IMR-90 (cell line): ENCODE data around the gene SLAMF8. TPM values are rescaled to one million over a fixed set of nuclear protein-coding genes. Genes with fewer than 3 reads are reported as not detected.

Experiments used
- ATAC-seq: fragments of 200-7000 bp; cut with Tn5 transposase; 2 replicates; pipeline ENCODE4 v1.9.1; 2020; ENCODE audit warnings: low read depth, mild to moderate bottlenecking, moderate library complexity
- BruUV-seq: library from RNA; stranded (reverse); fragments of 400-500 nt; replicated peaks from 2 replicates; lab custom pipeline; 2021; lab: Mats Ljungman, UMichigan
- CTCF ChIA-PET: fragments of 300-600 bp; formaldehyde crosslinking; extraction: SDS; loops from one replicate; lab custom pipeline; 2021; ENCODE audit warnings: antibody characterized with exemption; lab: Yijun Ruan, JAX
- POLR2A ChIA-PET: fragments of 300-600 bp; sonication (Branson Sonifier 250); formaldehyde crosslinking; loops from one replicate; lab custom pipeline; 2022; ENCODE audit warnings: antibody characterized with exemption; ENCODE audit not compliant: unreplicated experiment; lab: Charles Lee
- DNase-seq: peaks from one replicate; pipeline ENCODE4 v3.0.0; 2013
- H2AFZ ChIP-seq: replicated peaks from 2 replicates; pipeline ENCODE3; 2013; ENCODE audit warnings: low read length, mild to moderate bottlenecking; ENCODE audit not compliant: poor library complexity
- H2AK5ac ChIP-seq: 2 replicates; pipeline ENCODE4 v1.6.1; 2013; ENCODE audit warnings: low read depth, low read length, inconsistent platforms
- H2AK9ac ChIP-seq: replicated peaks from 2 replicates; pipeline ENCODE3; 2013; ENCODE audit warnings: mild to moderate bottlenecking, low read depth, low read length, moderate library complexity; ENCODE audit not compliant: poor library complexity
- H2BK120ac ChIP-seq: 2 replicates; pipeline ENCODE4 v1.6.1; 2013; ENCODE audit warnings: low read depth, low read length, inconsistent platforms
- H2BK15ac ChIP-seq: 3 replicates; pipeline ENCODE4 v1.6.1; 2013; ENCODE audit warnings: low read depth, low read length, inconsistent platforms
- H2BK20ac ChIP-seq: 2 replicates; pipeline ENCODE4 v1.6.1; 2013; ENCODE audit warnings: low read depth, mild to moderate bottlenecking, inconsistent platforms, low read length, moderate library complexity
- H2BK5ac ChIP-seq: 2 replicates; pipeline ENCODE4 v1.6.1; 2013; ENCODE audit warnings: mild to moderate bottlenecking, low read depth, low read length, inconsistent platforms; ENCODE audit not compliant: poor library complexity, severe bottlenecking
- H3K14ac ChIP-seq: replicated peaks from 2 replicates; pipeline ENCODE4 v1.6.1; 2013; ENCODE audit warnings: low read depth, low read length, inconsistent platforms
- H3K18ac ChIP-seq: 2 replicates; pipeline ENCODE4 v1.6.1; 2013; ENCODE audit warnings: low read depth, low read length, control low read depth
- H3K23ac ChIP-seq: 2 replicates; pipeline ENCODE4 v1.6.1; 2013; ENCODE audit warnings: low read depth, low read length, inconsistent platforms
- H3K27ac ChIP-seq: 2 replicates; pipeline ENCODE4 v1.5.1; 2013; ENCODE audit warnings: mild to moderate bottlenecking, control low read depth, low read length; ENCODE audit not compliant: insufficient read depth
- H3K27me3 ChIP-seq: 2 replicates; pipeline ENCODE4 v1.6.1; 2013; ENCODE audit warnings: low read length; ENCODE audit not compliant: control insufficient read depth, insufficient read depth
- H3K36me3 ChIP-seq: 2 replicates; pipeline ENCODE4 v1.6.1; 2013; ENCODE audit warnings: low read length, mixed read lengths; ENCODE audit not compliant: control insufficient read depth, insufficient read depth
- H3K4ac ChIP-seq: 2 replicates; pipeline ENCODE4 v1.6.1; 2013; ENCODE audit warnings: low read depth, low read length, inconsistent platforms
- H3K4me1 ChIP-seq: 2 replicates; pipeline ENCODE4 v1.6.1; 2013; ENCODE audit warnings: low read length, mixed read lengths; ENCODE audit not compliant: control insufficient read depth, insufficient read depth
- H3K4me2 ChIP-seq: 2 replicates; pipeline ENCODE4 v1.6.1; 2013; ENCODE audit warnings: low read depth, mild to moderate bottlenecking, control low read depth, low read length, moderate library complexity
- H3K4me3 ChIP-seq: 2 replicates; pipeline ENCODE4 v1.5.1; 2013; ENCODE audit warnings: low read depth, mild to moderate bottlenecking, control low read depth, low read length, moderate library complexity; ENCODE audit not compliant: insufficient read depth
- H3K56ac ChIP-seq: 2 replicates; pipeline ENCODE4 v1.6.1; 2013; ENCODE audit warnings: low read length, inconsistent platforms; ENCODE audit not compliant: insufficient read depth; ENCODE audit errors: extremely low read depth
- H3K79me1 ChIP-seq, 2 experiments: 2 replicates each; pipeline ENCODE4 v1.6.1; 2013; ENCODE audit warnings: low read length in 2 of 2, inconsistent platforms in 1 of 2, low read depth in 1 of 2
- H3K9ac ChIP-seq: 2 replicates; pipeline ENCODE4 v1.6.1; 2013; ENCODE audit warnings: low read depth, low read length, control low read depth
- H3K9me1 ChIP-seq: 2 replicates; pipeline ENCODE4 v1.6.1; 2013; ENCODE audit warnings: low read length, inconsistent platforms; ENCODE audit not compliant: insufficient read depth
- H3K9me3 ChIP-seq: 2 replicates; pipeline ENCODE4 v1.6.1; 2013; ENCODE audit warnings: low read length; ENCODE audit not compliant: control insufficient read depth, insufficient read depth
- H4K20me1 ChIP-seq: 2 replicates; pipeline ENCODE4 v1.6.1; 2013; ENCODE audit warnings: low read length, inconsistent platforms; ENCODE audit not compliant: insufficient read depth
- H4K5ac ChIP-seq: 2 replicates; pipeline ENCODE4 v1.6.1; 2013; ENCODE audit warnings: mild to moderate bottlenecking, low read depth, low read length, control low read depth
- H4K8ac ChIP-seq, 2 experiments: 2 replicates each; pipeline ENCODE4 v1.6.1; 2013; ENCODE audit warnings: low read depth in 2 of 2, low read length in 2 of 2, control low read depth in 1 of 2, inconsistent platforms in 1 of 2
- H4K91ac ChIP-seq: 2 replicates; pipeline ENCODE4 v1.6.1; 2013; ENCODE audit warnings: low read depth, low read length, inconsistent platforms; ENCODE audit not compliant: insufficient read depth
- BHLHE40 ChIP-seq: fragments of 150-350 bp; IDR thresholded peaks from 2 replicates; pipeline ENCODE4 v1.6.1; 2016; ENCODE audit warnings: mild to moderate bottlenecking, low read depth, low read length
- CEBPB ChIP-seq: IDR thresholded peaks from 2 replicates; pipeline ENCODE4 v1.6.1; 2012; ENCODE audit warnings: low read depth, low read length, improper control_type of control experiment
- CHD1 ChIP-seq: IDR thresholded peaks from 2 replicates; pipeline ENCODE4 v1.6.1; 2012; ENCODE audit warnings: low read depth, low read length, improper control_type of control experiment
- CTCF ChIP-seq: conservative IDR thresholded peaks from 2 replicates; pipeline ENCODE4 v1.5.1; 2012; ENCODE audit warnings: mild to moderate bottlenecking, low read depth, low read length, improper control_type of control experiment
- FOS ChIP-seq: fragments of 150-350 bp; IDR thresholded peaks from 2 replicates; pipeline ENCODE4 v1.6.1; 2016; ENCODE audit warnings: low read depth, low read length
- MAFK ChIP-seq: IDR thresholded peaks from 2 replicates; pipeline ENCODE4 v1.6.1; 2012; ENCODE audit warnings: low read depth, low read length, improper control_type of control experiment
- MAZ ChIP-seq: IDR thresholded peaks from 2 replicates; pipeline ENCODE4 v1.6.1; 2012; ENCODE audit warnings: low read depth, mild to moderate bottlenecking, low read length, improper control_type of control experiment, moderate library complexity, borderline replicate concordance
- MXI1 ChIP-seq: IDR thresholded peaks from 2 replicates; pipeline ENCODE4 v1.6.1; 2012; ENCODE audit warnings: low read depth, mild to moderate bottlenecking, low read length, moderate library complexity, borderline replicate concordance
- NFE2L2 ChIP-seq: fragments of 150-350 bp; IDR thresholded peaks from 2 replicates; pipeline ENCODE4 v1.6.1; 2016; ENCODE audit warnings: low read depth, mild to moderate bottlenecking, low read length
- POLR2A ChIP-seq: IDR thresholded peaks from 2 replicates; pipeline ENCODE4 v1.6.1; 2012; ENCODE audit warnings: mild to moderate bottlenecking, low read depth, low read length
- RAD21 ChIP-seq: IDR thresholded peaks from 2 replicates; pipeline ENCODE4 v1.6.1; 2012; ENCODE audit warnings: low read length, improper control_type of control experiment
- RCOR1 ChIP-seq: IDR thresholded peaks from 2 replicates; pipeline ENCODE4 v1.6.1; 2012; ENCODE audit warnings: mild to moderate bottlenecking, low read length, improper control_type of control experiment; ENCODE audit not compliant: insufficient replicate concordance
- RFX5 ChIP-seq: IDR thresholded peaks from 2 replicates; pipeline ENCODE4 v1.8.0; 2012; ENCODE audit warnings: low read depth, mild to moderate bottlenecking, low read length, moderate library complexity
- SMC3 ChIP-seq: fragments of 150-350 bp; IDR thresholded peaks from 2 replicates; pipeline ENCODE4 v1.6.1; 2016; ENCODE audit warnings: low read depth, mild to moderate bottlenecking, antibody characterized with exemption, low read length, moderate library complexity
- WGBS, 2 experiments: methylation state at CpG; one replicate each; pipeline versions ENCODE4 v1.1.5 to v1.1.7; 2013; ENCODE audit warnings: missing lambda C conversion rate in 2 of 2; ENCODE audit not compliant: insufficient read length in 1 of 2; ENCODE audit errors: extremely low coverage in 2 of 2; 5-methylcytosine and 5-hydroxymethylcytosine counted together
- dilution Hi-C: fragments of 300-500 bp; cut with HindIII; formaldehyde crosslinking; loops from one replicate; pipeline ENCODE4 v1.14.3; 2018; ENCODE audit warnings: low sequenced_read_pairs; ENCODE audit not compliant: unreplicated experiment
- in situ Hi-C: fragments of 300-500 bp; cut with MboI; formaldehyde crosslinking; loops from 3 replicates; pipeline ENCODE4 v1.14.3; 2019; ENCODE audit warnings: low sequenced_read_pairs, inconsistent platforms, mixed read lengths
- intact Hi-C: fragments of 100-400 bp; cut with micrococcal nuclease; formaldehyde crosslinking; loops from 2 replicates; pipeline ENCODE4 v1.10.0; 2022
- polyA plus RNA-seq, 3 experiments: library from polyadenylated mRNA; depleted of rRNA; stranded (reverse); fragments of >200 nt; gene quantifications; 2 replicates each; pipeline ENCODE4 v1.2.3, GENCODE V29; 2012; ENCODE audit warnings: low replicate concordance in 1 of 3
- total RNA-seq: library from RNA; depleted of rRNA; stranded (reverse); fragments of >200 nt; gene quantifications from 2 replicates; pipeline ENCODE4 v1.2.3, GENCODE V29; 2012
- TF ChIP-seq, protein P1 (sequence below): fragments of 150-350 bp; IDR thresholded peaks from 2 replicates; pipeline ENCODE4 v1.6.1; 2017; ENCODE audit warnings: mild to moderate bottlenecking, antibody characterized with exemption, low read length, low read depth
- TF ChIP-seq, protein P2 (sequence below): fragments of 150-350 bp; IDR thresholded peaks from 2 replicates; pipeline ENCODE4 v1.6.1; 2016; ENCODE audit warnings: low read depth, mild to moderate bottlenecking, low read length, moderate library complexity, borderline replicate concordance

The SLAMF8 gene
- total and polyA plus RNA-seq, 2 of the 4 experiments (the other 2 are of a cell fraction) = 0.07 TPM; not detected in 1

DNA sequence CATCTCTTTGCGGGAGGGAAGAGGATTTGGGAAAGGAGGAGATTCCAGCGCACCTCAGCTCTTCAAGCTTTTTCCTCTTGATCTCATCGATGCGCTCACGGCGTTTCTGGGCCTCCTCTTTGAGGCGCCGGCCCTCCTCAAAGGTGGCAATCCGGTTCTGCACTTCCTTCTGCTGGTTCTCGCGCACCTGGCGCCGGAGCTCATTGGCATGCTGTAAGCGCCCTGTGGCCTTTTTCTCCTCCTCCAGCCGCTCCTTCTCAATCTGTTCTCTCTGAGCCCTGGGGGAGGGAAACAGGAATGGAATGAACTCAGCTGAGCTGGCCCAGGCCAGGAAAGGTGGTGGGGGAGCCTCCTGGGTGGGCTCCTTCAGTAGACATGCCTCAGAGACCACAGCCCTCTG, 46.2 kb downstream of the SLAMF8 start:
- no peak overlapping the region for H3K56ac ChIP-seq
- H3K9me3 ChIP-seq = no peaks in the 10 kb centered on the region
- H2BK15ac ChIP-seq = no peak overlapping the region
- no peak overlapping the region for H2BK120ac ChIP-seq
- in situ Hi-C loops = no loop called here
- H4K8ac ChIP-seq = no peak overlapping the region
- H2BK20ac ChIP-seq = no peak overlapping the region
- no peak overlapping the region for H3K23ac ChIP-seq
- H2AFZ ChIP-seq = no peak overlapping the region
- no peaks in the 10 kb centered on the region for H3K27me3 ChIP-seq
- H3K27ac ChIP-seq = no peak overlapping the region
- H3K9ac ChIP-seq = no peak overlapping the region
- H4K5ac ChIP-seq = no peak overlapping the region
- H4K20me1 ChIP-seq = no peaks in the 10 kb centered on the region
- 91% methylated on average over 8 of the region's 15 CpGs; no CpG with 5 or more reads in 1 of the 2 experiments for WGBS, 2 experiments
- no peak overlapping the region for H3K4ac ChIP-seq
- H3K18ac ChIP-seq = no peak overlapping the region
- DNase-seq = no peak
- ATAC-seq = no peak
- no peak overlapping the region for H3K14ac ChIP-seq
- H2AK9ac ChIP-seq = no peak overlapping the region
- H3K4me2 ChIP-seq = no peak overlapping the region
- H3K36me3 ChIP-seq = no peaks in the 10 kb centered on the region
- H3K4me1 ChIP-seq = peaks cover 8% of the 10 kb centered on the region
- no peak overlapping the region for H2BK5ac ChIP-seq
- no peak overlapping the region for H3K4me3 ChIP-seq
- CTCF ChIA-PET = interaction anchor here (0.8 to 1.0 kb wide), 2 partner anchors 29 to 74 kb away, joined by 3 read pairs; no protein-coding TSS in a partner anchor
- H2AK5ac ChIP-seq = no peak overlapping the region
- dilution Hi-C loops = no loop called here
- H4K91ac ChIP-seq = no peak overlapping the region
- no TSS peak for BruUV-seq
- H3K79me1 ChIP-seq = no peaks in the 10 kb centered on the region
- POLR2A ChIA-PET = no interaction called here
- H3K9me1 ChIP-seq = no peaks in the 10 kb centered on the region
- intact Hi-C loops = no loop called here
- no peak for TF ChIP-seq MAZ
- no peak for TF ChIP-seq MXI1
- no peak for TF ChIP-seq SMC3
- no peak for TF ChIP-seq RFX5
- TF ChIP-seq CEBPB = no peak
- no peak for TF ChIP-seq BHLHE40
- no peak for TF ChIP-seq CTCF
- TF ChIP-seq CHD1 = no peak
- TF ChIP-seq FOS = no peak
- TF ChIP-seq NFE2L2 = no peak
- no peak for TF ChIP-seq MAFK
- TF ChIP-seq, protein P1, sequence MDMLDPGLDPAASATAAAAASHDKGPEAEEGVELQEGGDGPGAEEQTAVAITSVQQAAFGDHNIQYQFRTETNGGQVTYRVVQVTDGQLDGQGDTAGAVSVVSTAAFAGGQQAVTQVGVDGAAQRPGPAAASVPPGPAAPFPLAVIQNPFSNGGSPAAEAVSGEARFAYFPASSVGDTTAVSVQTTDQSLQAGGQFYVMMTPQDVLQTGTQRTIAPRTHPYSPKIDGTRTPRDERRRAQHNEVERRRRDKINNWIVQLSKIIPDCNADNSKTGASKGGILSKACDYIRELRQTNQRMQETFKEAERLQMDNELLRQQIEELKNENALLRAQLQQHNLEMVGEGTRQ = no peak
- TF ChIP-seq, protein P2, sequence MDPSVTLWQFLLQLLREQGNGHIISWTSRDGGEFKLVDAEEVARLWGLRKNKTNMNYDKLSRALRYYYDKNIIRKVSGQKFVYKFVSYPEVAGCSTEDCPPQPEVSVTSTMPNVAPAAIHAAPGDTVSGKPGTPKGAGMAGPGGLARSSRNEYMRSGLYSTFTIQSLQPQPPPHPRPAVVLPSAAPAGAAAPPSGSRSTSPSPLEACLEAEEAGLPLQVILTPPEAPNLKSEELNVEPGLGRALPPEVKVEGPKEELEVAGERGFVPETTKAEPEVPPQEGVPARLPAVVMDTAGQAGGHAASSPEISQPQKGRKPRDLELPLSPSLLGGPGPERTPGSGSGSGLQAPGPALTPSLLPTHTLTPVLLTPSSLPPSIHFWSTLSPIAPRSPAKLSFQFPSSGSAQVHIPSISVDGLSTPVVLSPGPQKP = no peak
- TF ChIP-seq RAD21 = no peak
- no peak for TF ChIP-seq POLR2A
- no peak for TF ChIP-seq RCOR1
